ENCODE measurements around the gene IL22RA1.

The IL22RA1 gene

DNA sequence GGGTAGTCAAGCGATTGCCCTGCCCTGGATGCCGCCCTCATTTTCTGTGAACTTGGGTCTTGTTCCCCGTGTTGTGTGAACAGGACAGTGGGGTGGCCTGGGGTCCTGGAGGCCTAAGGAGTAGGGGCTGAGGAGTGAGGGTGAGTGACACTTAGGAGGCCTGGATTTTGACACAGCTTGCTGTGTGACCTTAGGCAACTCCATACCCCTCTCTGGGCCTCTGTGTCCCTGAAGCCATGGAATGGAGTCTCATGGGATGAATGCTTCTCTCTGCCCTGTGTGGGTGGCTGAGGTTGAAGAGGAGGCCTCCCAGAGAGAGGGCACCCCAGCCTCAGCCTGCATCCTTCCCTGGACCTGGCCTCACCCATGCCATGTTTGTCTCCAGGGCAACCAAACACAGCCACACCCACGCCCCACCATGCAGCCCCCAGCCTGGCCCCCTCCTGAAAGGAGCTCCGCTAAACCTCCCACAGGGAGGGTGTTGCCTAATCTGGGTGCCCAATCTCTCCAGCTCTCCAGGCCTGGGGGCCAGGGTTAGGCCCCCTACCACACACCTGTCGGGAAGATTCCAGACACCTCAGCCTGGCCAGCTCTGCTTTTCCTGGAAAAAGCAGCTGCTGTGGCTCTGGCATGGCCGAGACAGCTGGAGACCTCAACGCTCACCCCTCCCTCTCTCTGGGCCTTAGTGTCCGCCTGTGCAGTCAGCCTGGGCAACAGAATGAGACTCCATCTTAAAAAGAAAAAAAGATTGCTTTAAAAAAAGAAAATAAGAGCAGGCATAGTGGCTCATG, 40.9 kb downstream of the IL22RA1 start:
- in situ Hi-C loops (cut with HindIII; ENCODE audit: low sequenced_read_pairs) = no loop called here

GRCh38 chr1:24100945-24101737, 41.8 kb downstream of the IL22RA1 start:
- in situ Hi-C loops (cut with HindIII; ENCODE audit: low sequenced_read_pairs) = no loop called here

GRCh38 chr1:24098943-24099638, 43.8 kb downstream of the IL22RA1 start:
- in situ Hi-C loops (cut with HindIII; ENCODE audit: low sequenced_read_pairs) = no loop called here

- in situ Hi-C loops (cut with HindIII; ENCODE audit: low sequenced_read_pairs) = no loop called here
Observed at GRCh38 chr1:24098102-24098501, 44.8 kb downstream of the IL22RA1 start.

DNA sequence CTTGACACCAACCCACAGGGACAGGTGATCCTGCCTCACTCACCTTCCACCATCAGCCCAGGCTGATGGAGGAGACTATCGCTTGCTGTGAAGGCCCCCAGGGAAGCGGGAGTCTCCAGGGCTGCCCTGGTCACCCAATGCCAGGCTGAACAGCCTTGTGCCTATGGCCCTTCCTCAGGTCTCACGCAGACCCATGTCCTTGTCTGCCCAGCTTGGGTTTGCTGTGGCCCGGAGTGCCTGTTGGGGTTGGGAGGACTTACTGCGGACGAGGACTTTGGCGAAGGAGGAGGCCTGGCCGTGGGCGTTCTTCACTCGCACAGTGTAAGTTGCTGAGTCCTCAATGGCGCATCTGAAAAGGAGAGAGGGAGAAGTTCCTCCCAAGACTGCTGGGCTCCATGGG, 45.3 kb downstream of the IL22RA1 start:
- in situ Hi-C loops (cut with HindIII; ENCODE audit: low sequenced_read_pairs) = no loop called here

DNA sequence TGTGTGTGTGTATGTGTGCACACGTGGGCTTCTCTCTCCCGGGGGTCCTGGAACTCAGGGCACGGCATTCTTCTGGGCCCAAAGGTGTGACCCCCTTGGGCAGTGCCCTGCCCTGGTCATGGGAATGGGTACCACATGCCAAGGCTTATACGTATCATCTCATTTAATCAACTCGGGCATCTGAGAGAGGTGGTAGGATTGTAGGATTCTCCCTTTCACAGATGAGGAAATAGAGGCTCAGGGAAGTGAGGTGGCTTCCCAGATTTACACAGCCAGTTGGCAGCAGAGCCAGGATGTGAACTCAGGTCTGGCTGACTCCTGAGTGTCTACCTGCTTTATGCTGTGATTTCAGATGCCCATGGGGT, 46.2 kb downstream of the IL22RA1 start:
- in situ Hi-C loops (cut with HindIII; ENCODE audit: low sequenced_read_pairs) = no loop called here

DNA sequence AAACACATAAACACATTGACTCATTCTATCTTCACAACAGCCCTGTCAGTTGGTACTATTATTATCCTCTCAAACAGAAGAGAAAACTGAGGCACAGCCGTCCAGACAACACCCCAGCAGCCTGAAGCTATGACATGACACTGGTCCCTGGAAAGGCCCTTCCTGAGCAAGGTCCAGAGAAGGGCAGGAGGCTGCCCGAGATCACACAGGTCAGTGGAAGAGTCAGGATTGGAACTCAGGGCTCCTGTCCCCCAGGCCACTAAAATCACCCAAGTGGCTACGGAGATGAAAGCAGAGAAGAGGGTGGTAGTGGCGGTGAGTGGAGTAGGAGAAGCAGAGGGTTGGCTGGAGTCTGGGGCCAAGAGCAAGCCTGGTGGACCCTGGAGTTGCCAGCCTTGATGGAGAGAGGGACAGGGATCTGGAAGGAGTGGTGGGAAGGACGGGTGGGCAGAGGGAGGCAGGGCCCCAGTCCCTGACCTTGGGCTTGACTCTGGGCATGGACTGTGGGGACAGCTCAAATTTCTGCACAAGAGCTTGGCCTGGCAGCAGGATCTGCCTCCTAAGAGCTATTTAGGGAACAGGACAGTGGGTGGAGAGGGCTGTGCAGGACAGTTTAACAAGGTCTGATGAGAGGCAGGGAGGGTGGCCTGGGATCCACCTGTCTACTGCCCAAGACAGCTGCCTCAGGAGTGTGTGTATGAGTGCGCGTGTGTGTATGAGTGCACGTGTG, 46.8 kb downstream of the IL22RA1 start:
- in situ Hi-C loops (cut with HindIII; ENCODE audit: low sequenced_read_pairs) = no loop called here

DNA sequence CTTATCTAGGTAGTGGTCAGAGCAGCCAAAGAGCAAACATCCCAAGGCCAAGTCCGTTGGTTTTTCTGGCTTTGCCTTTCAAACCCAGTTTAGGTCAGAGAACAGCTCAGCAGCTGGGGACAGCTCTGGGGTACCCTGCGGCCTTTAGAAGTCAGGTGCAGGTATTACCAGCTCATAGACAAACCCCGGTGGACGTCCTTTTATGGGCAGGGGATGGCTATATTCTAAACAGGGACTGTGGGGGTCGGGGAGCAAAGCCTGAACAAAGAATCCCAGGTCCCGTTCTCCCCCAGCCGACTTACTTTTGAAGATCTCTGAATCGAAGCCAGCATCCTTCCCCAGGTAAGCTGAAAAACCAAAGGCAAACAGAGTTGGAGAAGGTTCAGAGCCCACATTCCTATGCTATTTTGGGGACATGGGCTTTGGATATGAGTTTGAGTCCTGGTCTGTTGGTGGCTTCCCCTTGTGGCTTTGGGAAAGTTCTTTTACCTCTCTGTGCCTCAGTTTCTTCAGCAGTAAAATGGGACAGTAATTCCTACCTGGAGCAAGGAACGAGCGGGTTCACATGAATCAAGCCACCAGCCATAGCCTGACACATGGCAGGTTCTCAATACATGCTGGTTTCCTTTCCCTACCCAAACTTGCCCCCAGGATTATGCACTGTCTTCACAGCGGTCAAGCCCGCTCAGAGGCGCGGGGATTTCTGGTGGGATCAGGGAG, 47.6 kb downstream of the IL22RA1 start:
- in situ Hi-C loops (cut with HindIII; ENCODE audit: low sequenced_read_pairs) = no loop called here

DNA sequence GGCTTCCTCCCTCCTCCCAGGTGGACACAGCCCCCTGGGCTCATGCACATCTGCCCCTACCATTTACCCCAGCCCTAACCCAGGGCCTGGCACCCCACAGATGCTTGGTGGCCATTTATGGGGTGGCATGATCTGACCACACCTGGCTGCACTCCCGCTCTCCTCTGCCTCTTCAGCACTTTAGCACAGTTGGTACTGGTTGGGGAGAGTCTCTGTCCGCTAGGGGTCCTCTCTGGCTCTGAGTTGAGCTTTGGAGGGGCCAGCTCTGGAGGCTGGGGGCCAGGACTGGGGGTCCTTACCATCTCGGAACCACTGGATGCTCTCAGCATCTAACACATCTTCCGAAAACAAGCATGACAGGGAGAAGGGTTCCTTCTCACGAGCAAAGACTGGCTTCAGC, 48.4 kb downstream of the IL22RA1 start:
- in situ Hi-C loops (cut with HindIII; ENCODE audit: low sequenced_read_pairs) = no loop called here

- in situ Hi-C loops (cut with HindIII; ENCODE audit: low sequenced_read_pairs) = no loop called here
Observed at GRCh38 chr1:24093732-24094131, 49.2 kb downstream of the IL22RA1 start.

- in situ Hi-C loops (cut with HindIII; ENCODE audit: low sequenced_read_pairs) = no loop called here
Observed at GRCh38 chr1:24092979-24093378, 50.0 kb downstream of the IL22RA1 start.

- in situ Hi-C loops (cut with HindIII; ENCODE audit: low sequenced_read_pairs) = no loop called here
Observed at GRCh38 chr1:24091971-24092482, 50.9 kb downstream of the IL22RA1 start.

GRCh38 chr1:24090736-24091135, 52.2 kb downstream of the IL22RA1 start:
- in situ Hi-C loops (cut with HindIII; ENCODE audit: low sequenced_read_pairs) = no loop called here

- in situ Hi-C loops (cut with HindIII; ENCODE audit: low sequenced_read_pairs) = loop anchor here (10.0 kb wide), 1 partner anchor 65 kb away; no protein-coding TSS in a partner anchor
Observed at GRCh38 chr1:24089743-24090555, 53.0 kb downstream of the IL22RA1 start.

DNA sequence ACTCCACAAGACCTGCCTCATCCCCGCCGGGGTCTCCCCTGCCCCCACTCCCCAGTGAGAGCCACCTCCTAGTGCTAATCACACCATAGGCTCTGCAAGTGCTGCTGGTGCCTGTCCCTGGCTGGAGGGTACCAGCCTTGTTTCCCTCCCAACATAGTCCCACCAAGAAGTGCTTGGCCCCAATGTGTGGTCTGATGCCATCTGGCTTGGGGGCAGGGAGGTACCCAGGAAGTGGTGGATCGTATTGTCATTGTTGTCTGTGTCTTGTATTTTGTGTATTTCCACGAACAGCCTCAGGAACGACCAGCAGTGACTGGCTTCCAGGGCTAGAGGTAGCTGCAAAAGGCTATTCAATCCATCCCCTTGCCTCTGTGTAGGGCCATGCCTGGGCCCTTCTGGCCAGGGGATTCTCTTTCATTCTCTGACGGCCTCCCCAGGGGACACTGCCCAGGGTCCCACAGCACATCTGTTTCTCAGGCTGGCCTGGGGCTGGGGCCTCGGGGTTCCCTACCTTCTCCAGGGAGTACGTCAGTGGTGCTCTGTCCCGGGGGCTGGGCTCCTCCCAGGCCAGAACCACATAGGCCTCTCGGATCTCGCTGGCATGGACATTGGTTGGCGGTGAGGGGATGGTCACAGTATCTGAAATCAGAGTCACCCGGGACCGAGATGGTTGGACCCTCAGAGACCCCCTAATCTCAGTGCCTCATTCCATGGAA, 53.8 kb downstream of the IL22RA1 start:
- in situ Hi-C loops (cut with HindIII; ENCODE audit: low sequenced_read_pairs) = loop anchor here (10.0 kb wide), 1 partner anchor 64 kb away; no protein-coding TSS in a partner anchor

GRCh38 chr1:24086466-24086865, 56.5 kb downstream of the IL22RA1 start:
- in situ Hi-C loops (cut with HindIII; ENCODE audit: low sequenced_read_pairs) = loop anchor here (10.0 kb wide), 1 partner anchor 62 kb away; no protein-coding TSS in a partner anchor

DNA sequence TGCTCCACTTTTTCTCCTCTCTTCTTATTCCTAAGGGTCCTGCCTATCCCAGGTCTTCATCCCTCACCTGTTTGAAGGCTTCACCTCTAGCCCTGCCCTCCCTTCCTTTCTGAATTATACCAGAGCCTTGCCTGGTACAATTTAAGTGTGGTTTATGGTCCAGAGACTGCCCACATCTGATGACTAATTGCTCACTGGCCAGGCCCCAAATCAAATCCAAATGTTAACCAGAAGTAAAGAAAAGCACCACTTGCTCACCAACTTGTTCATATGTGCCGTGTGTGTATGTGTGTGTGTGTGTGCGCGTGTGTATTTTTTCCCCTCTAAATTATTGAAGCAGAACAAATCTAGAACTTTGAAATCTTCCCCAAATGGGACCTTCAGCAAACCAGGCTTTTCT, 57.4 kb downstream of the IL22RA1 start:
- in situ Hi-C loops (cut with HindIII; ENCODE audit: low sequenced_read_pairs) = loop anchor here (10.0 kb wide), 1 partner anchor 61 kb away; no protein-coding TSS in a partner anchor

- in situ Hi-C loops (cut with HindIII; ENCODE audit: low sequenced_read_pairs) = loop anchor here (10.0 kb wide), 1 partner anchor 60 kb away; no protein-coding TSS in a partner anchor
Observed at GRCh38 chr1:24085007-24085406, 57.9 kb downstream of the IL22RA1 start.
